Astrocyte of the cerebellum (primary cell): ENCODE data around the gene THRB.

Source experiments
- DNase-seq: peaks from one replicate; pipeline ENCODE4 v3.0.0-alpha.2; 2011; ENCODE audit warnings: low read depth
- H3K4me3 ChIP-seq: 2 replicates; pipeline ENCODE4 v1.5.1; 2011; ENCODE audit warnings: mild to moderate bottlenecking, low read depth, low read length, moderate library complexity
- in situ Hi-C: cut with HindIII; loops from 2 replicates; pipeline ENCODE4 v1.10.0; 2017; ENCODE audit warnings: low sequenced_read_pairs
- TF ChIP-seq, protein P1 (sequence below): IDR thresholded peaks from 2 replicates; pipeline ENCODE4 v1.5.1; 2012; ENCODE audit warnings: low read length, low read depth, moderate library complexity, mild to moderate bottlenecking; ENCODE audit errors: missing control alignments

The THRB gene

DNA sequence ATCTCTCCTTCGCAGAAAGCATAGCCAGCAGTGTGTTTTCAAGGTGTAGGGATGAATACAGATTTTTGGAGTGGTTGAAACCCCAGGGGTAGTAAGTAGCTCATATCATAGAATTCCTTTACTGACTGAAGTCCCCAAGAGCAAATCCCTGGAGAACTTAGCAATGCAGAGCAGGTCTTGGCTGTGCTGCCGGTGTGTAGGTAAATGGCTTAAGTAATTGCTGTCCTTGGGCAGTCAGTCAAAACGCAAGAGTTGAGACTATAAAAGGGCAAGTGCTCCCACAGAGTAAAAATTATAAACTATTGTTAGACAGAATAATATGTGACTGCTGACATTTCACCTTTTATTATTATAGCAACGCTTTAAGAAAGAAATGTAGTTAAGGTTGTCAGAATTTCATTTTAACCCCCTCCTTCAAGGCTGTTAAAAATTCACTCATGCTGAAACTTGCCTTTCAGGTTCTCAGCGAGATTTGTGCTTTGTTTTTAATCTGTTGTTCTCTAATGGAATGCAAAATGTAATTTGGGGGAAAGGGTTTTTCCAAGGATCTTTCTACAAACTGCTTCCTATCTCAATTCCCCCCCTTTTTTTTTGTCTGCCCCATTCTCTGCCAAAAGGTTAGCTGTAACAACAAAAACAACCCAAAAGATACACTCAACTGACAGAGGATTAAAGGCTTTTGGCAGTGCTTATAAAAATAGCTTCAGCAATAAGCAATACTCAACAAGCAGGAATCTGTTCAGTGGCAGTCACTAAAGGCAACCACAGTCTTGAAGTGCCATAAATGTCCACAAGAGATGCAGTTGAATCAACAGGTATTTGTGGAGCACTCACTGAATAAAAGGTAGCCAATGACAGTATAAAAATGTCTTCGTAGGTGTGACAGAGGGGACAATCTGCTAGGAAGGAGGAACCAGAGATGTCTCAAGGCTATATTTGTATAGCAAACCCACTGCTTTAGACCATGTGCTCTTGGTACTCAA, 105.3 kb downstream of the THRB start:
- in situ Hi-C loops, result no loop called here
- TF ChIP-seq, protein P1, sequence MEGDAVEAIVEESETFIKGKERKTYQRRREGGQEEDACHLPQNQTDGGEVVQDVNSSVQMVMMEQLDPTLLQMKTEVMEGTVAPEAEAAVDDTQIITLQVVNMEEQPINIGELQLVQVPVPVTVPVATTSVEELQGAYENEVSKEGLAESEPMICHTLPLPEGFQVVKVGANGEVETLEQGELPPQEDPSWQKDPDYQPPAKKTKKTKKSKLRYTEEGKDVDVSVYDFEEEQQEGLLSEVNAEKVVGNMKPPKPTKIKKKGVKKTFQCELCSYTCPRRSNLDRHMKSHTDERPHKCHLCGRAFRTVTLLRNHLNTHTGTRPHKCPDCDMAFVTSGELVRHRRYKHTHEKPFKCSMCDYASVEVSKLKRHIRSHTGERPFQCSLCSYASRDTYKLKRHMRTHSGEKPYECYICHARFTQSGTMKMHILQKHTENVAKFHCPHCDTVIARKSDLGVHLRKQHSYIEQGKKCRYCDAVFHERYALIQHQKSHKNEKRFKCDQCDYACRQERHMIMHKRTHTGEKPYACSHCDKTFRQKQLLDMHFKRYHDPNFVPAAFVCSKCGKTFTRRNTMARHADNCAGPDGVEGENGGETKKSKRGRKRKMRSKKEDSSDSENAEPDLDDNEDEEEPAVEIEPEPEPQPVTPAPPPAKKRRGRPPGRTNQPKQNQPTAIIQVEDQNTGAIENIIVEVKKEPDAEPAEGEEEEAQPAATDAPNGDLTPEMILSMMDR, result no peak
- no peak for DNase-seq
- no peak overlapping the region for H3K4me3 ChIP-seq

DNA sequence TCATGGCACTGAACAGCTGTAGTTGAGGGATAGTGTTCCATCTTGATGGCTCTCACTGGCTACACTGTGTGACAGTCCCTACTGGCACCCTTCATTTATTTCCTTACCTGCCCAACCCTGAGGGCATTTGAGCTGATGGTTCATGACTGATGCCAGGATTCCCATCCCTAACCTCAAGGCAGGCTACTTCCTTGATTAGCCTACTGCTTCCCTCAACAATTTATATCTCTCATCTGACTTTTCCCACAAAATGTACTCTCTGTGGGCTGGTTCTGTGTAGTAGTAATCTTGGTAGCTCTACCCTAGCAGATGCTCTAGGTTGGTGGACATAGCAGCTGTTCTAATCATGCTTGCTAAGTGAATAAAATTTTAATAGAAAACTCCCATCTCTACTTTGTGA, 106.0 kb downstream of the THRB start:
- TF ChIP-seq, protein P1, result no peak
- in situ Hi-C loops, result no loop called here
- no peak overlapping the region for H3K4me3 ChIP-seq
- no peak for DNase-seq

DNA sequence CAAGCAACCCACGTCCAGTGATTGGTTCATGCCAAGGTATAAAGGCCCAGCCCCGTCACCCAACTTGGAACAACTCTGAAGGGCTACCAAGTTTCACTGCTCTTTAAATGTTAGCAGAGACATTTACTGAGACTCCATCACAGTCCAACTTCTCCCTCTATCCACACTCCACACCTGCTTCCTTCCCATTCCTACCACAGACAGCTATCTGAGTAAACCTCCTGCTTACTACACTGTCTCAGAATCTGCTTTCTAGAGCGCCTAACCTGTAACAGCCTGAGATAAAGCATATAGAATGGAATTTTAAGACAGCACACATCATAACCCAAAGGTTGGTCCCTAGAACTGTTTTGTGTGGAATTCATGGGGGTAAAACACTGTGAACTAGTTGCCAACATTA, 106.5 kb downstream of the THRB start:
- no peak overlapping the region for H3K4me3 ChIP-seq
- in situ Hi-C loops, result no loop called here
- TF ChIP-seq, protein P1, result no peak
- DNase-seq, result no peak

DNA sequence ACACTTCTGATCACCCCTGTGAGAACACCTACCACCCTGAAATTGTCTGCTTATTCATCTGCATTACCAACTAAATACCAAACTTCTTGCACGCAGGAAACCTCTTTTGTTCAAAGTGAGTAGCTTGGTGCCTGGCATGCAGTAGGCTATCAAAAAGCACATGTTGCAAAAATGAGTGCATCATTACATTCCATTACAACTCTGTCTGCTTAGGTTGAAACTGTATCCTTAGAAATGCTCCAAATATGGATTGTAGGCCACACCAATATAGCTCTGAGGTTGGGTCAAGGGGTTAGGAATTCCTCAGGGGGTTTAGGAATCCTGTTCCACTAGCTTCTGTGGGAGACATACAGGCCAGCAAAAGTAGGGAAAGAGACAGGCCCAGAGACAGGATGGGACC, 107.2 kb downstream of the THRB start:
- H3K4me3 ChIP-seq, result no peak overlapping the region
- TF ChIP-seq, protein P1, result no peak
- no peak for DNase-seq
- in situ Hi-C loops, result no loop called here

DNA sequence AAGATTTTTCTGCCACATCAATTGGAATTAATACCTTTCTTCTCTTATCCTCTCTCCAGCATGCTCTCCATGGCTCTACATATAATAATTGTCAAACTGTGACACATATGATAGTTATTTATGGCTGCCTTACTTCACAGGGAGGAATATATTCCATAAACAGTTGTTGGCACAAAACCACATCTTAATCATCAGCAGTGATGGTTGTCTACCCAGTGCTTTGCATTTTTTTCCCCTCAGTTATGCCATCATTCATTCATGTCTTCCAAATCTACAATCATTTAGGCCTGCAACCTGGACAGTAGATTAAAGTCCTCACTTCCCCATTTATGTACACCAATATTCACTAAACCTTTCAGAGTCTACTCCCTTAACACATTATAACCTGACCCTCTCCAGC, 107.7 kb downstream of the THRB start:
- TF ChIP-seq, protein P1, result no peak
- no peak overlapping the region for H3K4me3 ChIP-seq
- in situ Hi-C loops, result no loop called here
- DNase-seq, result no peak

DNA sequence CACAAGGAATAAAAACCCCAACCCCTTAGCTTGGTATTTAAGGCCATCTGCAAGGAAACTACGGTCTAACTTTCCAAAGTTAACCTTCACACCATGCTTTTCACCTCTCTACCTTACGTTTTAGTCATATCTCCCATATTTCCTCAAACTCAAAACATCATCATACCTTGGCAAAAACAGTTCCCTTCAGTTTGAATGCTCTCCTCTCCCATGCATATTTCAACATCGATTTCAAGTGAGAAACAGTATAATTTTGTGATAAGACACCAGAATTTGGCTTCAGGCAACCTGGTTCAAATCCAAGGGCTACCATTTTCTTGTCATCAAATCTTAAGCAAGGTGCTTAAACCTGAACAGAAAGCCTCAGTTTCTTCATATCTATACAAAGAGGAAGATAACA, 108.2 kb downstream of the THRB start:
- TF ChIP-seq, protein P1, result no peak
- H3K4me3 ChIP-seq, result no peak overlapping the region
- no peak for DNase-seq
- in situ Hi-C loops, result no loop called here
